ENCODE results near the gene CCDC78. TPM values are rescaled to one million over a fixed set of nuclear protein-coding genes. Genes with fewer than 3 reads are reported as not detected.

CCDC78 gene
- total RNA-seq, 1 experiment from 2014 or later = 10.0 TPM

GRCh38 chr16:705431-706188, 20.6 kb downstream of the CCDC78 start, which contains the start of gene FBXL16:
Gene FBXL16, minus strand, starts transcription at chr16:705801. Its CDS starts 8,396 bp downstream, at chr16:697405.
- peaks cover 6% of the 10 kb centered on the region for H3K4me1 Mint-ChIP-seq (ENCODE audit: low read depth, unreplicated experiment)
- no peak within 1 kb of the TSS for H3K27ac Mint-ChIP-seq (ENCODE audit: unreplicated experiment)
- H3K27me3 Mint-ChIP-seq (ENCODE audit: unreplicated experiment) = peaks cover 90% of the 10 kb centered on the region
- no TSS peak for BruUV-seq (replicated peaks)
- no peak for DNase-seq
- no peaks in the 10 kb centered on the region for H3K9me3 Mint-ChIP-seq (ENCODE audit: low read depth, unreplicated experiment)
- H3K36me3 Mint-ChIP-seq (ENCODE audit: insufficient read depth, unreplicated experiment) = peaks cover 9% of the 10 kb centered on the region
- intact Hi-C loops (cut with micrococcal nuclease; ENCODE audit: unreplicated experiment) = no loop called here
- TF ChIP-seq CTCF (IDR thresholded peaks at IDR 0.05; ENCODE audit: unreplicated experiment) = no peak
- no peak within 1 kb of the TSS for H3K4me3 Mint-ChIP-seq (ENCODE audit: low read depth, unreplicated experiment)
- CTCF ChIA-PET = interaction anchor here (0.5 kb wide), 1 partner anchor 259 kb away, joined by 7 read pairs; no protein-coding TSS in a partner anchor

GRCh38 chr16:704552-705380, 21.5 kb downstream of the CCDC78 start:
- BruUV-seq (replicated peaks) = no TSS peak
- no peaks in the 10 kb centered on the region for H3K9me3 Mint-ChIP-seq (ENCODE audit: low read depth, unreplicated experiment)

GRCh38 chr16:704047-704446, 22.2 kb downstream of the CCDC78 start:
- peaks cover 90% of the 10 kb centered on the region for H3K27me3 Mint-ChIP-seq (ENCODE audit: unreplicated experiment)
- TF ChIP-seq CTCF (IDR thresholded peaks at IDR 0.05; ENCODE audit: unreplicated experiment) = no peak
- intact Hi-C loops (cut with micrococcal nuclease; ENCODE audit: unreplicated experiment) = no loop called here
- BruUV-seq (replicated peaks) = no TSS peak
- H3K4me1 Mint-ChIP-seq (ENCODE audit: low read depth, unreplicated experiment) = peaks cover 6% of the 10 kb centered on the region
- H3K9me3 Mint-ChIP-seq (ENCODE audit: low read depth, unreplicated experiment) = no peaks in the 10 kb centered on the region
- peaks cover 9% of the 10 kb centered on the region for H3K36me3 Mint-ChIP-seq (ENCODE audit: insufficient read depth, unreplicated experiment)
- DNase-seq = no peak
- H3K27ac Mint-ChIP-seq (ENCODE audit: unreplicated experiment) = no peak overlapping the region
- H3K4me3 Mint-ChIP-seq (ENCODE audit: low read depth, unreplicated experiment) = no peak overlapping the region
- CTCF ChIA-PET = no interaction called here

More at GRCh38 chr16:704552-705380, 21.5 kb downstream of the CCDC78 start:
- intact Hi-C loops (cut with micrococcal nuclease; ENCODE audit: unreplicated experiment) = no loop called here
- Mint-ChIP-seq H3K4me3 (ENCODE audit: low read depth, unreplicated experiment) (no peak overlapping the region), H3K36me3 (ENCODE audit: insufficient read depth, unreplicated experiment) (peaks cover 9% of the 10 kb centered on the region), H3K27me3 (ENCODE audit: unreplicated experiment) (peaks cover 90% of the 10 kb centered on the region), H3K4me1 (ENCODE audit: low read depth, unreplicated experiment) (peaks cover 6% of the 10 kb centered on the region), H3K27ac (ENCODE audit: unreplicated experiment) (no peak overlapping the region)
- no peak for DNase-seq
- CTCF ChIA-PET = interaction anchor here (0.5 kb wide), 1 partner anchor 260 kb away, joined by 7 read pairs; no protein-coding TSS in a partner anchor
- no peak for TF ChIP-seq CTCF (IDR thresholded peaks at IDR 0.05; ENCODE audit: unreplicated experiment)

- H3K4me1 Mint-ChIP-seq (ENCODE audit: low read depth, unreplicated experiment) = peaks cover 6% of the 10 kb centered on the region
- DNase-seq = no peak
- intact Hi-C loops (cut with micrococcal nuclease; ENCODE audit: unreplicated experiment) = no loop called here
- CTCF ChIA-PET = interaction anchor here (0.6 kb wide), 1 partner anchor 1447 kb away, joined by 4 read pairs; no protein-coding TSS in a partner anchor
- H3K27ac Mint-ChIP-seq (ENCODE audit: unreplicated experiment) = no peak overlapping the region
- peaks cover 90% of the 10 kb centered on the region for H3K27me3 Mint-ChIP-seq (ENCODE audit: unreplicated experiment)
- peaks cover 9% of the 10 kb centered on the region for H3K36me3 Mint-ChIP-seq (ENCODE audit: insufficient read depth, unreplicated experiment)
- no peak overlapping the region for H3K4me3 Mint-ChIP-seq (ENCODE audit: low read depth, unreplicated experiment)
- H3K9me3 Mint-ChIP-seq (ENCODE audit: low read depth, unreplicated experiment) = no peaks in the 10 kb centered on the region
- BruUV-seq (replicated peaks) = no TSS peak
- TF ChIP-seq CTCF (IDR thresholded peaks at IDR 0.05; ENCODE audit: unreplicated experiment) = no peak
Observed at GRCh38 chr16:703406-703805, 22.8 kb downstream of the CCDC78 start.

All from Calu3 (cell line).